IPS-NIHi11 (cell line): ENCODE results near the gene ITPR1.

Source experiments
- DNase-seq: peaks from one replicate; pipeline ENCODE4 v3.0.0; 2012; ENCODE audit warnings: mixed read lengths, low spot score

The ITPR1 gene

GRCh38 chr3:4509983-4510755 is 17.0 kb downstream of the ITPR1 start:
- no peak for DNase-seq

- DNase-seq = no peak
Measured at GRCh38 chr3:4511491-4512262, 18.5 kb downstream of the ITPR1 start.

GRCh38 chr3:4512895-4513616 is 19.9 kb downstream of the ITPR1 start:
- no peak for DNase-seq

GRCh38 chr3:4514321-4514720 is 21.2 kb downstream of the ITPR1 start:
- DNase-seq = no peak

- DNase-seq = no peak
Measured at GRCh38 chr3:4514916-4515315, 21.8 kb downstream of the ITPR1 start.

- no peak for DNase-seq
Measured at GRCh38 chr3:4515916-4516579, 22.9 kb downstream of the ITPR1 start.

- no peak for DNase-seq
Measured at GRCh38 chr3:4517093-4517492, 23.9 kb downstream of the ITPR1 start.

- no peak for DNase-seq
Measured at GRCh38 chr3:4517643-4518311, 24.6 kb downstream of the ITPR1 start.

- no peak for DNase-seq
Measured at GRCh38 chr3:4520033-4520816, 27.1 kb downstream of the ITPR1 start.

- no peak for DNase-seq
Measured at GRCh38 chr3:4522947-4523346, 29.8 kb downstream of the ITPR1 start.

- no peak for DNase-seq
Measured at GRCh38 chr3:4523710-4524698, 30.9 kb downstream of the ITPR1 start.

- DNase-seq = no peak
Measured at GRCh38 chr3:4525560-4526223, 32.5 kb downstream of the ITPR1 start.

- DNase-seq = no peak
Measured at GRCh38 chr3:4528320-4528719, 35.2 kb downstream of the ITPR1 start.

GRCh38 chr3:4528819-4529600 is 35.9 kb downstream of the ITPR1 start:
- DNase-seq = no peak

- no peak for DNase-seq
Measured at GRCh38 chr3:4529876-4530588, 36.9 kb downstream of the ITPR1 start.

- no peak for DNase-seq
Measured at GRCh38 chr3:4531478-4532025, 38.4 kb downstream of the ITPR1 start.

GRCh38 chr3:4532535-4533112 is 39.5 kb downstream of the ITPR1 start:
- no peak for DNase-seq
